Stimulated activated naive CD4-positive, alpha-beta T cell (primary cell): ENCODE data around the gene STRADB.
"Not testable (repeated sequence)": the region's sequence is repeated elsewhere in the genome, so short reads cannot be mapped to it uniquely, and the experiment has no call there.

Experiments used
- DNase-seq, 6 experiments: peaks; one replicate each; lab custom pipeline; 2025; lab: John Stamatoyannopoulos, UW

STRADB gene

DNA sequence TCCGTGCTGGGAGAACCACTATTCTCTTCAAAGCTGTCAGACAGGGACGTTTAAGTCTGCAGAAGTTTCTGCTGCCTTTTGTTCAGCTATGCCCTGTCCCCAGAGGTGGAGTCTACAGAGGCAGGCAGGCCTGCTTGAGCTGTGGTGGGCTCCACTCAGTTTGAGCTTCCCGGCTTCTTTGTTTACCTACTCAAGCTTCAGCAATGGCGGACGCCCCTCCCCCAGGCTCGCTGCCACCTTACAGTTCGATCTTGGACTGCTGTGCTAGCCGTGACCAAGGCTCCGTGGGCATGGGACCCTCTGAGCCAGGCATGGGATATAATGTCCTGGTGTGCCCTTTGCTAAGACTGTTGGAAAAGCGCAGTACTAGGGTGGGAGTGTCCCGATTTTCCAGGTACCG lies 21.2 kb upstream of the STRADB start:
- DNase-seq, result not testable (repeated sequence)

- DNase-seq, result no peak
Observed at GRCh38 chr2:201430839-201431238, 20.7 kb upstream of the STRADB start.

- peak in 3 of 6 experiments; percentile 31 to 48 (median 35) for DNase-seq
Observed at GRCh38 chr2:201432038-201432620, 19.4 kb upstream of the STRADB start.

DNA sequence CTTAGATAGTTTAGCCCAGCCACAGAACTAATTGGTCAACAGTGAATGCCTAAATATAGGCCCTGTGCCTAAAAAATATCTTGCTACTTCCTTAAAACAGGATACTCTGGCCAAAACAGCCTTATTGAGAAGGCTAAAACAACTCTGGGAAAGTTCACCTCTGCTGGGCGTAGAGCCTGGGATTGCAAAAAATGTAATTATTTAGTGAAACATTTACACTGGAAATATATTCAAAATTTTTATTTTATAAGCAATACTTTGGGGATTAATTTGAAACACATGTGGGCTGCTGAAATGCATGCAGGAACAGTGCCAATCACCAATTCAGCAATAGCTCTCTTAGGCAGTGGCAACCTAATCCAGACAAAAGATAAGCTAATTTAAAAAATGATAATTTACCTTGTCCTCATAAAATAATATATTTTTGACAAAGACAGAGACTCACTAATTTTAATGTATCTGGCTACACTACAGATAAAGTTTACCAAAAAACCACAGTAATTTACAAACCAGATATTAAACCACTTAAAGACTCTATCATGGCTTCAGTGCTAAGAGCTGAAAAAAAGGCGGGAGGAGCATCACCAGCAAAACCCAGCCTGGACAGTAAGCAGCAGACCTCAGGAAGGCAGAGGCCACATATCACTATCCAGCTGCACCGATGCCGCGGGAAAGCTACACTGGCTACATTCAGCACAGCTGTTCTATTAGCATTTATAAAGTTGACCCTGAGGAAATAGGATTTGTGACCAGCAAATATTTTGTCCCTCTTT lies 18.7 kb upstream of the STRADB start:
- DNase-seq, result no peak

DNA sequence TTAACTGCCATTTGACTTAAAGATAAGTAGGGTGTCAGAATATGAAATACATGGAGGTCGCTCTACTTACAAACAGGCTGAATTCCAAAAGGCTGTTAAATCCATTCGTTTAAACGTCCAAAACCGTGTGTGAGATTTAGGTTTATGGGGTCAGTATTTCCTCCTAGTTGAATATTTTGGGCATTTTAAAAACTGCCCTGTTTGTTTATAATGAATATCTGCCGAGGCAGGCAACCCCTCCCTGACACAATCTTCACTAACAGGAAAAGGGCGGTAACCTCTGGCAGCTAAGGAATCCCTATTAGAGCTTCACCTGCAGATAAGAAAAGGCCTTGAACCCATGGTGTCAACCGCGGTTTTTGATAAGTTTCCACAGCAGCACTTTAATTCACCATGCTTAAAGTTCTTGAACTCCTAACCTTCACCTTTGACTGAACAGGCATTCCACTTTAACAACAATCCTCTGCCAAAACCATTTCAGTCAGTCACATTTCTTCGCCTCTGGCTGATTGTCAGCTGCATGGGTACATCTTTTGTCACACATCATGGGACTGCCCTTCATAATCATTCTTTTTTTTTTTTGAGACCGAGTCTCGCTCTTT lies 18.0 kb upstream of the STRADB start:
- DNase-seq, result no peak

DNA sequence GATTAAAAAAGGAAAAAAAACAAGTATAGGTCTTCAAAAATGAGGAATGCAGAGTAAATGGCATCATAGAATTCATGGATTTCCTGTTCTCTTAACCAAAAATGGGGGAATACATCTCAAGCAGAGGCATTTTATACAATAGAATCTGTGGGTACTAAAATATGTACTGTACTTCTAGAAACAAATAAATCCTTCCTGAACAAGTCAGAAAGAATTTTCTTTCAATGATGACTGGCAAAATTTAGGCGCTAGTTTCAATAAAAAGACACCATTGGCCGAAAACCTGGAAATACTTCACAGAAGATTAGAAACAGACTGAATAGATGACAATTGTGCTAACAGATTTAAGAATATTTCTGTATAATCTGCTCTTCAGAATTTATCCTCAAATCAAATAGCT lies 15.4 kb upstream of the STRADB start:
- DNase-seq, result no peak

DNA sequence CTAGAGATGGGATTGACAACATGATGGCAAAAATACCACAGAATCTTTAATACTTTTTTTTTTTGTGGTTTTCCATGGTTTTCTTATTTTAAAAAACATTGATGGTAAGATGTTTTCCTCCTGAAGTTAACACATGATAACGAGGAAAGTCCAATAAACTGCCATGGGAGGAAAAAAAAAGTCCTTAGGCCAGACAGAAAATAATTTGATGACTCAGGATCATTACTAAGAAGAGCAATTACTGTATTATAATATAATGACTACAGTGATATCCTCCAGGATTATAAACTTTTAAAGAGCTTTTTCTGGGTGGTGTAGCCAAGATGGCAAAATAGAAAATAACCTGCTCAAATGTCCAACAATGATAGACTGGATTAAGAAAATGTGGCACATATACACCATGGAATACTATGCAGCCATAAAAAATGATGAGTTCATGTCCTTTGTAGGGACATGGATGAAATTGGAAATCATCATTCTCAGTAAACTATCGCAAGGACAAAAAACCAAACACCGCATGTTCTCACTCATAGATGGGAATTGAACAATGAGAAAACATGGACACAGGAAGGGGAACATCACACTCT lies 12.1 kb upstream of the STRADB start:
- DNase-seq, result not testable (repeated sequence)

DNA sequence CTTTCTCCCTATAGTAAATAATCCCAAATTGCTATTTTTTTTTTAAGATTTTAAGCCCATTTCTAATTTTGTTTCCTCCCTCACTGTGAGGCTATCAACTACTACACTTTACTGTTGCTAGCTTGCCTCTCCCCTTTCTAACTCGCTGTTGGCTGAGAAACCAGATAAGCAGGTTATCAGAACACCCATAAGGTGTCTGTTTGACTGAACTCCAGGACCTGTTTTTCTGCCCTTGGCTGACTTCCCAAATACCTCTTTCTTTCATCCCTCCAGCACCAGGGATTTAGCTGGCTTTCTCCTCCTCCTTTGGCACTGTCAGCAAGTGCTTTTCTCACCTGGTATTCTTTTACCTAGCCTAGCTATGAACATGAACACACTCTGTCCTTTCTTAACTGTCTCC lies 11.4 kb upstream of the STRADB start:
- no peak for DNase-seq

DNA sequence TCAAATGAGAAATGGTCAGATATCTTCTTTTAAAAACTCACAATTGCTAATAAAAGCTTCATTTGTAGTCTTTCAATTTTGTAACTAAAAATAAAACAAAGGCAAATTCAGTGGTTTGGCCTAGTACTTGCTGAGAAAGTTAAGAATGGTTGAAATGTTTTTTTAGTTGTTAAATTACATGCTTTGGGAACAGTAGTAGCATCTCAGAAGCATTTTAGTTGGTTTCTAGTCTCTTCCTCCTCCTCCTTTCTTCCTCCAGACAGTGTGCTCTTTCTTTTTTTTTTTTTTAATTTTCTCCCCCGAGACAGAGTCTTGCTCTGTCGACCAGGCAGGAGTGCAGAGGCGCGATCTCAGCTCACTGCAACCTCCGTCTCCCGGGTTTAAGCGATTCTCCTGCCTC lies 10.1 kb upstream of the STRADB start:
- no peak for DNase-seq

DNA sequence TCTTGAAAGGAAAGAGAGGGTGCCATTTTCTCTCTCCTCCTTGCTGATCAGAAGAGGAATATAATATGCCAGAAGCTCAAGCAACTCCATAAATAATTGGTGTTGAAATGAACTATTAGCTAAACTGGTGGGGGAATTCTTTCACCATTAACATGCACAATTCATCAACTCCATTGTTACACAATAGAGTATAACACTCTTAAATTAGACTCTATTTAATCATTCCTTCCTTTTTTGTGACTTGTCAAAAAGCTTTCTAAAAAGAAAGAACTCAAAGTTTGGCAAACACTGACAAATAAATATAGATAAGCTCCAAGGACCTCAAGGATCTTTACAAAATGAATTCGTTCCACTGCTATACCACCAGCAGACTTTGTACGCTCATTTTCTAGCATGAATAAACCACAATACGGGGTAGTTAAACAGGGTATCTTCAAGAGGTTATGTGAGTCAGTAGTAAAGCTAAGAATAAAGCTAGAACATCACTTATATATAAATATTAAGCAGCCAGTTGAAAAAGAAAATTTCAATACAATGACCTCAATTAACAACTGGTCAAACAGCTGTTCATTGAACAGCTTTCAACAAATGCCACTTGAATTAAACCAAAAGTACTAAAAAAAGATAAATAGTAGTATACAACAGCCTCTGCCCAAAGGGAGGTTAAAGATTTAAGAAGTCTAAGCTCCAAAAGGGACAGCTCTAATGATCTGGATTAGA lies 6.6 kb upstream of the STRADB start:
- DNase-seq, result no peak

- peak in 3 of 6 experiments; percentile 40 to 68 (median 65) for DNase-seq
Observed at GRCh38 chr2:201447086-201447485, 4.5 kb upstream of the STRADB start.

DNA sequence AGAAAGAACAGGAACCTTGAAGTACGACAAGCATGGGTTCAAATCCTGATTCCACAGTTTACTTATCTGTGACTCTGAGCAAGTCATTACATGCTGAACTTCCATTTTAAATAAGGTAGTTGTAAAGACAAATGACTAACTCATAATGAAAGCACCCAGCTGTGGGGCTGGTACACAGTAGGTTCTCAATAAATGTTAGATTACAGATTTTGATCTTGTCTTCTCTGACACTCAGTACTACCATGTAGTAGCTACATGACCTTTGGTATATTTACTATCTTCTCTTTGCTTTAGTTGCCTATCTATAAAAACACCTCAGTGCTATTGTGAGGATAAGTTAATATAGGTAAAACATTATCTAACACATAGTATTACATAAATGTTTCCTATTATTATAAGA lies 3.5 kb upstream of the STRADB start:
- no peak for DNase-seq

- DNase-seq, result peak in 5 of 6 experiments; percentile 2 to 53 (median 35)
Observed at GRCh38 chr2:201448701-201449100, 2.8 kb upstream of the STRADB start.

DNA sequence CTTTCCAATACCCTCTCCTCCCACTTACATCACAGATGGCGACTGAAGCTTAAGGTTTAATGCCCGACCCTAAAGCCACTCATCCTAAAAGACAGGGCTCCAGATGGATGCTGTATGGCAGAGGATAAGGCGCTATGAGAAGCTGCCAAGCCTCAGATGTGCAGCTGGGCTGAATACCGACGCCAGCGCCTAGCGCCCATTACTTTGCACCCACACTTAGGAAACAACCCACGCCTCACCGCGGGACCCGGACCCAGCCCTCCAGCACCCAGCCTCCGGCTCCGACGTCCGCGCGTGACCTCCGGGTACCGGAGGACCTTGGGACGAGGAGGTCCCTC lies 617 bp upstream of the STRADB start:
- DNase-seq, result no peak

GRCh38 chr2:201452058-201452921 lies 750 bp downstream of the STRADB start:
- DNase-seq, result peak in 3 of 6 experiments; percentile 34 to 73 (median 53)

DNA sequence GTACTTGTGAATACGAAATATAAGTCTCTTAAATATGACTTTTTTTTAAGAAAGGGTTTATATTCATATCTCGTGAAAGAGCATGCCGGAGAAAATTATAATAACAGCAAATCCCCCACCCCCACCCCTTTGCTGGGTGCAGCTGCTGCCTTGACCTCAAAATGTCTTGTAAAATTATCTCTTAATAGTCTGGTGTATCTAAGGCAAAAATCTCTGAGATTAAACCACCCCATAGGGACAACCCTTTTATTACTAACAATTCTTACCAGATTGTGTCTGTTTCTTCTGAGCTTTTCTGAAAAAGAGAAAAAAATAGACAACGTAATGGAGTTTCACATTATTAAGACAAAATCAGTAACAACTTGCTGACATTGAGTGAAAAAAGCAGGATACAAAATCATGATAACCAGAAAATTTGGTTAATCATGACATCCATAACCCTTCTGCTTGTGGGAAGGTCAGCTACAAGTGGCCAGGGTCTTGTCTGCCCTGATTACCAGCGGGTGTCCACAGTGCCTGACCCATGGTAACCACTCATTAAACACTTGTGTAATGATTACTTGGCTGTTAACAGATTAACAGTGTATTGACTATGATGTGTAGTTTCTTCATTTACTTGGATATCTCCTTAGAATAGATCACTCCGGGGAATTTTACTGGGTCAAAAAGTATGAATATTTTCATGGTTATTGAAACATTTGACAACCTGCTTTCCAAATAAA lies 1.5 kb downstream of the STRADB start:
- DNase-seq, result no peak

- no peak for DNase-seq
Observed at GRCh38 chr2:201458381-201458780, 6.8 kb downstream of the STRADB start.

DNA sequence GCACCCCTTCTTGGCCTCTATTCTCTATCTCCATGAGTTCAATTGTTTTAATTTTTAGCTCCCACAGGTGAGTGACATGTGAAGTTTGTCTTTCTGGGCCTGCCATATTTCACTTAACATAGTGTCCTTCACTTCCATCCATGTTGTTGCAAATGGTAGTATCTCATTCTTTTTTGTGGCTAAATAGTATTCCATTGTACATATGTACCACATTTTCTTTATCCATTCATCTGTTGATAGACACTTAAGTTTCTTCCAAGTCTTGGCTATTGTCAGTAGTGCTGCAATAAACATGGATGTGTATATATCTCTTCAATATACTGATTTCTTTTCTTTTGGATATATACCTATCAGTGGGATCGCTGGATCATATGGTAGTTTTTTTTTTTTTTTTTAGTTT lies 9.0 kb downstream of the STRADB start:
- DNase-seq, result no peak

DNA sequence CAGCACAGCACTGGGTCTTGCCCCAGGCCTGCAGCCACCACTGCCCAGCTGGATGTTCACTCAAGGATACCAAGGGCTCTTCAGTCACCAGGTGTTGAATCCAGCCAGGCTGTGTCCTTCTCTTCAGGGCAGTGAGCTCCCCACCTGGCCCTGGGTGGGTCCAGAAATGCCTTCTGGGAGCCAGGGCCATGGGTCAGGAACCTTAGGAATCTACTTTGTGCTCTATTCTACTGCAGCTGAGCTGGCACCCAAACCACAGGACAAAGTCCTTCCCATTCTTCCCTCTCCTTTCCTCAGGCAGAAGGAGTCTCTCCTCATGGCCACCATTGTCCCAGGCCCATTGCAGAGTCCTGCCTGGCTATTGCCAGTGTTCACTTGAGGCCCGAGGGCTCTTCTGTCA lies 13.0 kb downstream of the STRADB start:
- DNase-seq, result no peak

DNA sequence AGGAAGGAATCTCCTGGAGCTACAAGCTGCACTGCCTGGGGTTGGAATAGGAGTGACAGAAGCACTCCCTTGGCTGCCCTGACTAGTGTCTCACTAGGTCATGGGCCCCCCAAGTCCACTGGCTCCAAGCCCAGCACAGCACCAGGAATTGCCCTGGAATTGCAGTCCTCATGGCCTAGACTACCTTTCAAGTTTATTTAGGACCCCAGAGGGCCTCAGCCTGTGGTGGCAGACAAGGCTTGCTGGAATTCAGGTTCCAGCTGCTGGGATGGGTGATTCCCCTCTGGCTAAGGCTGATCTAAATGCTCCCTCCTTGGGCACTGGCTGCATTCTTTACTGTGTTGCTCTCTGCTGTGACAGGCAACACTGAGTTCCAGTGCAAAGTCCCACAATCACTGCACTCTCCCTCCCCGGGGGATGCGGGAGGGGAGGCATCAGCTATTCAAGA lies 14.0 kb downstream of the STRADB start:
- no peak for DNase-seq
